Mesenchymal stem cell (in vitro differentiated cells and primary cell): Measurements from ENCODE around the gene GNAI2.
"Not testable (repeated sequence)": the region's sequence is repeated elsewhere in the genome, so short reads cannot be mapped to it uniquely, and the experiment has no call there.

Experiments used
- DNase-seq: peaks from one replicate; pipeline ENCODE4 v3.0.0-alpha.2; 2013
- H2AFZ ChIP-seq: one replicate; pipeline ENCODE4 v1.6.1; 2013; ENCODE audit warnings: low read depth, mild to moderate bottlenecking, control low read depth, inconsistent platforms, low read length, moderate library complexity
- H2AK5ac ChIP-seq: 2 replicates; pipeline ENCODE4 v1.6.1; 2013; ENCODE audit warnings: low read length, moderate library complexity, mild to moderate bottlenecking, inconsistent platforms; ENCODE audit not compliant: severe bottlenecking
- H2BK120ac ChIP-seq: one replicate; pipeline ENCODE4 v1.6.1; 2013; ENCODE audit warnings: low read depth, mild to moderate bottlenecking, inconsistent platforms, low read length, moderate library complexity
- H2BK12ac ChIP-seq, 2 experiments: one replicate each; pipeline ENCODE4 v1.6.1; 2013; ENCODE audit warnings: inconsistent platforms in 2 of 2, low read length in 2 of 2, mild to moderate bottlenecking in 2 of 2, moderate library complexity in 2 of 2, control low read depth in 1 of 2
- H2BK15ac ChIP-seq: one replicate; pipeline ENCODE4 v1.6.1; 2013; ENCODE audit warnings: mild to moderate bottlenecking, low read depth, inconsistent platforms; ENCODE audit not compliant: poor library complexity, severe bottlenecking
- H2BK5ac ChIP-seq: 2 replicates; pipeline ENCODE4 v1.6.1; 2013; ENCODE audit warnings: low read depth, mild to moderate bottlenecking, low read length, control low read depth, inconsistent platforms; ENCODE audit not compliant: poor library complexity, severe bottlenecking
- H3K14ac ChIP-seq, 2 experiments: one replicate each; pipeline ENCODE4 v1.6.1; 2013; ENCODE audit warnings: inconsistent platforms in 2 of 2, low read length in 2 of 2, control low read depth in 1 of 2, mild to moderate bottlenecking in 1 of 2, moderate library complexity in 1 of 2
- H3K18ac ChIP-seq, 2 experiments: one replicate each; pipeline ENCODE4 v1.6.1; 2013; ENCODE audit warnings: inconsistent platforms in 2 of 2, low read length in 2 of 2, control low read depth in 1 of 2, low read depth in 1 of 2, mild to moderate bottlenecking in 1 of 2
- H3K23ac ChIP-seq, 2 experiments: one replicate each; pipeline ENCODE4 v1.6.1; 2013; ENCODE audit warnings: inconsistent platforms in 2 of 2, low read length in 2 of 2, mild to moderate bottlenecking in 2 of 2, moderate library complexity in 2 of 2, control low read depth in 1 of 2
- H3K27ac ChIP-seq: 2 replicates; pipeline ENCODE4 v1.5.1; 2013; ENCODE audit warnings: mild to moderate bottlenecking, moderate library complexity, low read length, control low read depth, inconsistent platforms; ENCODE audit not compliant: poor library complexity, severe bottlenecking
- H3K27me3 ChIP-seq, 2 experiments: 2 replicates each; pipeline versions ENCODE4 v1.6.1 to v1.7.0; 2013; ENCODE audit warnings: low read length in 2 of 2, mild to moderate bottlenecking in 2 of 2, moderate library complexity in 2 of 2, control low read depth in 1 of 2, inconsistent platforms in 1 of 2; ENCODE audit not compliant: control insufficient read depth in 1 of 2, insufficient read depth in 1 of 2
- H3K36me3 ChIP-seq, 2 experiments: 2 replicates each; pipeline versions ENCODE4 v1.6.1 to v1.7.0; 2013; ENCODE audit warnings: low read length in 2 of 2, control low read depth in 1 of 2, inconsistent platforms in 1 of 2, low read depth in 1 of 2, mild to moderate bottlenecking in 1 of 2; ENCODE audit not compliant: insufficient read depth in 2 of 2, control insufficient read depth in 1 of 2
- H3K4ac ChIP-seq, 2 experiments: one replicate each; pipeline ENCODE4 v1.6.1; 2013; ENCODE audit warnings: inconsistent platforms in 2 of 2, low read length in 2 of 2, mild to moderate bottlenecking in 2 of 2, moderate library complexity in 2 of 2, control low read depth in 1 of 2, low read depth in 1 of 2
- H3K4me1 ChIP-seq: 2 replicates; pipeline ENCODE4 v1.6.1; 2013; ENCODE audit warnings: low read depth, low read length, control low read depth; ENCODE audit not compliant: control insufficient read depth, insufficient read depth
- H3K4me2 ChIP-seq: 2 replicates; pipeline ENCODE4 v1.6.1; 2013; ENCODE audit warnings: low read length, mild to moderate bottlenecking, inconsistent platforms; ENCODE audit not compliant: poor library complexity, severe bottlenecking
- H3K4me3 ChIP-seq, 2 experiments: 2 replicates each; pipeline versions ENCODE4 v1.5.1 to v1.7.0; 2013; ENCODE audit warnings: low read length in 2 of 2, mild to moderate bottlenecking in 2 of 2, control low read depth in 1 of 2, low read depth in 1 of 2; ENCODE audit not compliant: insufficient read depth in 1 of 2
- H3K79me1 ChIP-seq: replicated peaks from 2 replicates; pipeline ENCODE4 v1.6.1; 2013; ENCODE audit warnings: mild to moderate bottlenecking, control low read depth, low read length, inconsistent platforms; ENCODE audit not compliant: poor library complexity, severe bottlenecking
- H3K9ac ChIP-seq: 2 replicates; pipeline ENCODE4 v1.7.0; 2013; ENCODE audit warnings: mild to moderate bottlenecking, low read length, moderate library complexity
- H3K9me3 ChIP-seq: 2 replicates; pipeline ENCODE4 v1.7.0; 2013; ENCODE audit warnings: mild to moderate bottlenecking, low read length; ENCODE audit not compliant: control insufficient read depth
- H4K8ac ChIP-seq: one replicate; pipeline ENCODE4 v1.6.1; 2013; ENCODE audit warnings: inconsistent platforms, mild to moderate bottlenecking, low read length, moderate library complexity
- H4K91ac ChIP-seq: one replicate; pipeline ENCODE4 v1.6.1; 2013; ENCODE audit warnings: mild to moderate bottlenecking, low read length, inconsistent platforms
- WGBS: methylation state at CpG from one replicate; pipeline ENCODE4 v1.1.7; 2013; ENCODE audit warnings: mixed read lengths; 5-methylcytosine and 5-hydroxymethylcytosine counted together

The GNAI2 gene

GRCh38 chr3:50211368-50211717 is 24.7 kb upstream of the GNAI2 start:
- not testable (repeated sequence) for H2BK5ac ChIP-seq, H2BK15ac ChIP-seq, H3K79me1 ChIP-seq, H3K27ac ChIP-seq, H2AFZ ChIP-seq, H3K18ac ChIP-seq, H4K8ac ChIP-seq, H2BK12ac ChIP-seq, H3K36me3 ChIP-seq, DNase-seq, H2BK120ac ChIP-seq, H3K4me1 ChIP-seq, H3K23ac ChIP-seq, H3K9ac ChIP-seq, H3K4me3 ChIP-seq, H3K9me3 ChIP-seq, H2AK5ac ChIP-seq, H4K91ac ChIP-seq, H3K4ac ChIP-seq, H3K14ac ChIP-seq, H3K4me2 ChIP-seq
- WGBS = 90% methylated on average over 3 of the region's 5 CpGs
- H3K27me3 ChIP-seq = peaks cover 29 to 51% of the 10 kb centered on the region in 2 experiments

DNA sequence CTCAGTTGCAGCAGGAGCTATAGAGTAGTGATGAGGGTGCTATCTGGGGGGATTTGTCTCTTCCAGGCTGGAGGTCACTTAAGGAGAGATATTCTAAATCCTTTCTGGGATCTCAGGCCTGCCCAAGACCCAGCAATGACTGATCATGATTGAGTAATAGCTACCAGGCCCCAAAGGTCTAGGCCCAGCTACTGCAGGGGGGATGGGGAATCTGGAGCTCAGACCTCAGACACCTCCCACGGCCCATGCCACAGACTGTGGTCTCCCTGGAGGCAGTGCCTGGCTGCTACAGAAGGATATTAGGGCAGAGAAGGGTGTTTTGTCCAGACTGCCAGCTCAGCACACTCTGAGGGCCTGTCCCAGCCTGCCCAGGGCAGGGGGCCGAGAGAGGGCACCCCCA is 24.1 kb upstream of the GNAI2 start:
- H3K27me3 ChIP-seq = peaks cover 23 to 48% of the 10 kb centered on the region in 2 experiments
- H3K36me3 ChIP-seq = no peaks in the 10 kb centered on the region
- H3K23ac ChIP-seq = no peak overlapping the region
- H4K91ac ChIP-seq = peak overlapping the region; percentile 43
- H3K4ac ChIP-seq = no peak overlapping the region
- H3K4me3 ChIP-seq = no peak overlapping the region
- H2AFZ ChIP-seq = no peak overlapping the region
- H3K27ac ChIP-seq = no peak overlapping the region
- H3K79me1 ChIP-seq = no peaks in the 10 kb centered on the region
- no peak overlapping the region for H3K14ac ChIP-seq
- peak; percentile 32 for DNase-seq
- no peak overlapping the region for H2BK15ac ChIP-seq
- no peak overlapping the region for H2BK120ac ChIP-seq
- no peak overlapping the region for H3K9ac ChIP-seq
- no peak overlapping the region for H2AK5ac ChIP-seq
- H3K9me3 ChIP-seq = no peaks in the 10 kb centered on the region
- H2BK5ac ChIP-seq = no peak overlapping the region
- H4K8ac ChIP-seq = peak overlapping the region; percentile 36
- H3K4me1 ChIP-seq = peaks cover 6% of the 10 kb centered on the region
- no peak overlapping the region for H2BK12ac ChIP-seq
- no peak overlapping the region for H3K18ac ChIP-seq
- WGBS = 88% methylated on average over 2 of the region's 2 CpGs
- no peak overlapping the region for H3K4me2 ChIP-seq

DNA sequence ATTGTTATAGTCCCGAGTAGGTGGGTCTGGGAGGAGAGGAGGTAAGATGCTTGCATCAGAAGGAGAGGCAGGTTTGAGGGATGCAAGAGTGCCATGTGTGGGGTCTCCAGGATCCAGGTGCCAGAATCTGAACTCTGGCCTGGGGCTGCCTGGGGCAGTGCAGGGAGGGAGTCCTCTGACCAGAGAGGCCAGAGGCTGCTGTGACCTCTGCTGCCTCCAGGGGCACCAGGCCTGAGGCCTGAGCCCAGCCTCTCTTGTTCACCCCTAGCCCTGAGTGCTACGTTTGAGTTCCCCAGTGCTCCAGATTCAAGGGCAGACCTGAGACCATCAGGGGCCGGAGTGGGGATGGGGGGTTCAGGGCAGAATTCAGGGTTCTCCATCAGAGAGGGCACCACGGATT is 23.5 kb upstream of the GNAI2 start:
- Histone ChIP-seq H3K27ac (no peak overlapping the region), H2BK5ac (no peak overlapping the region), H2BK12ac (no peak overlapping the region), H3K36me3 (no peaks in the 10 kb centered on the region), H3K4ac (no peak overlapping the region), H2BK15ac (no peak overlapping the region), H3K23ac (no peak overlapping the region), H2AFZ (no peak overlapping the region), H3K4me2 (no peak overlapping the region), H4K91ac (peak overlapping the region; percentile 43), H2BK120ac (no peak overlapping the region), H3K9ac (no peak overlapping the region), H3K9me3 (no peaks in the 10 kb centered on the region), H3K4me3 (no peak overlapping the region), H3K4me1 (peaks cover 6% of the 10 kb centered on the region), H2AK5ac (no peak overlapping the region), H4K8ac (no peak overlapping the region), H3K14ac (no peak overlapping the region), H3K18ac (no peak overlapping the region), H3K27me3 (peaks cover 22 to 52% of the 10 kb centered on the region in 2 experiments), H3K79me1 (no peaks in the 10 kb centered on the region)
- DNase-seq = no peak
- 81% methylated on average over 4 of the region's 4 CpGs for WGBS

DNA sequence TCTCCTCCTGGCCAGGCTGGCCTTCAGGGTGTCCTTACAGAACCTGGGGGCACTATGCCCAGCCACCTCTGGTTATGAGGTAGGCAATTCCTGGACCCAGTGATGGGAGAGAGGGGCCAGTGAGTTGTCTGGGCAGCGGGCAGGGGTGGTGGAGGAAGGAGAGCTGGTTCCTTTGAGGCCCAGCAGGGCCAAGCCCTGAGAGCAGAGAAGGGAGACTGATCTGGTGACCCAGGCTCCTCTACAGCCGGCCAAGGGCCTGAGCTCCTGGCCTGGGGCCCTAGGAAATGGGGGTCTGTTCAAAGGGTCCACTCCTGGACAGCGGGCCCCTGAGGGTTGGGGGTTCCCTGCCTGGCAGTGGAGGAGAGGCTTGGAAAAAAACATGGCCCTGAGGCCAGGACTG is 23.0 kb upstream of the GNAI2 start:
- Histone ChIP-seq H3K23ac (no peak overlapping the region), H3K79me1 (no peaks in the 10 kb centered on the region), H2BK5ac (no peak overlapping the region), H3K27ac (no peak overlapping the region), H2BK15ac (peak overlapping the region; percentile 33), H3K14ac (no peak overlapping the region), H3K9ac (no peak overlapping the region), H4K91ac (no peak overlapping the region), H4K8ac (no peak overlapping the region), H2BK12ac (no peak overlapping the region), H3K4me1 (peaks cover 6% of the 10 kb centered on the region), H2AFZ (no peak overlapping the region), H3K4me3 (peak overlapping the region in 1 of 2 experiments; percentile 30), H2BK120ac (no peak overlapping the region), H3K4ac (no peak overlapping the region), H3K27me3 (peaks cover 22 to 52% of the 10 kb centered on the region in 2 experiments), H3K9me3 (no peaks in the 10 kb centered on the region), H3K18ac (no peak overlapping the region), H2AK5ac (no peak overlapping the region), H3K4me2 (no peak overlapping the region), H3K36me3 (no peaks in the 10 kb centered on the region)
- WGBS = 94% methylated on average over 3 of the region's 3 CpGs
- DNase-seq = no peak
